C1 segment of cervical spinal cord (tissue), 14 donors: ENCODE results near the gene PRKAA1.
"Not testable (repeated sequence)": the region's sequence is repeated elsewhere in the genome, so short reads cannot be mapped to it uniquely, and the experiment has no call there.

Experiments
- DNase-seq, 14 donors: peaks; one replicate each; lab custom pipeline; 2025; lab: John Stamatoyannopoulos, UW

PRKAA1 gene

DNA sequence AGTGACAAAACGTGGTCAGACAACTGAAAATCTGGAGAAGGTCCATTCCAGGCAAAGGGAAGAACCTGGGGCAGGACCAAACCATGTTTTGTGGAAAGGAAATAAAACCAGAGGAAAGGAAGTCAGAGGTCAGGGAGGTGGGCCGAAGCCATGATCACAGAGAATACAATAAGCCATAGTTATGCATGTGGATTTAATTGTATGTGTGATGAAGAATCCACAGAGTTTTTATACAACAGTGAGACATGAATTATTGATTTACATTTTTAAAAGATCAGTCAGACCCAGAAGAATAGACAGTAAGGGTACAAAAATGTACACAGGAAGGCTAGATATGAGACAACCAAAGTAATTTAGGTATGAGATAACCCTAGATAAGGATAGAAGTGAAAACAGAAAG is 63.2 kb downstream of the PRKAA1 start:
- no peak for DNase-seq

DNA sequence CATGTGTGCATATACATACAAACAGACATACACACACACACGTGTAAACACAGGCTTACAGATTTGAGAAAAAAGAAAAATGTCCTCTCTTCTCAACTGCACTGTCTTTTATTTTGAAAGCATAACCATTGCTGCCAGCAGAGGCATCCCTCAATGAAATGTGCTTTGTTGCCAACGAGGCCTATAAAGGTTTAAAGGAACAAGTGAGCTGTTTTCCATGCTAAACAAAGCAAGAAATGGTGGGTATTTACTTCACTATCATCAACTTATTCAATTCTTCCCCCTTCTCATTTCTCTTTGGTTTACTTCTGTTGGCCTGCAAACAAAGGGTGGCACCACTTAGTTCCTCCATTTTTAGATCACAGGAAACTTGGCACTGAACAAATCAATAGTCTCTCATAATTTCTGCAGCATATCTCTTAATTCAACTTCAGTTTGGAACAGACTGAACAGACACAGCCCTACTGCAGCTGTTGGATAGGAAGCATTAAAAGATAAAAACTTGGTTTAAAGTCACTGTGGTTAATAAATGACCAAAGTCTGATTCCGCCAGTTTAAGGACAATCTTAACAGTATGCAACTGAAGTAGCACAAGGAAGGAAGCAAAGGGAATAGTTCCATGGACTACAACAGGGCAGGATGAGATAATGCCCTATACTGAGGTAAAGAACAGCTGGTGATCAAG is 64.2 kb downstream of the PRKAA1 start:
- DNase-seq = no peak

DNA sequence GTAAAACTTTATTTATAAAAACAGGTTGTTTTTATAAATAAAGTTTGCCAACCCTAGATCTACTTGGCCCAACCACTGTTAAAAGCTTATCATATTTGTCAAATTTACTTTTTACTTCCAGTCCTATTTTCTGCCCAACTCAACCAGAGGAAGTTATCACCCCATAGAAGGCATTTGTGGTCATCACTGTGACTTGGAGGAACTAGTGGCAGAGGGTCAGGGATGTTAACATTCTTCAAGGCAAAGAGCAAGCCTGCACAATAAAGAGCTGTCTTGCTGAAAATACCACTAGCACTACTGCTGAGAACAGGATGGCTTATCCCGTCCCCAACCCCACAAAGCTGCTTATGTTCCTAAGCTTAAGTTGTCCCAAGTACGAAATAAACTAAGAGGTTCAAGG is 64.7 kb downstream of the PRKAA1 start:
- DNase-seq = no peak

DNA sequence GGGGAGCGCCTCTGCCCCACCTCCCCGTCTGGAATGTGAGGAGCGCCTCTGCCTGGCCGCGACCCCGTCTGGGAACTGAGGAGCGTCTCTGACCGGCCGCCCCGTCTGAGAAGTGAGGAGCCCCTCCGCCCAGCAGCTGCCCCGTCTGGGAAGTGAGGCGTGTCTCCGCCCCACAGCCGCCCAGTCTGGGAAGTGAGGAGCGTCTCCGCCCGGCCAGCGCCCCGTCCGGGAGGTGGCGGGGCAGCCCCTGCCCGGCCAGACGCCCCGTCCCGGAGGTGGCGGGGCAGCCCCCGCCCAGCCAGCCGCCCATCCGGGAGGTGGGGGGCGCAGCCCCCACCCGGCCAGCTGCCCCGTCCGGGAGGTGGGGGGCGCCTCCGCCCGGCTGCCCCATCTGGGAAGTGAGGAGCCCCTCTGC is 75.7 kb downstream of the PRKAA1 start:
- DNase-seq = not testable (repeated sequence)

- no peak for DNase-seq
Observed at GRCh38 chr5:40720069-40720468, 78.1 kb downstream of the PRKAA1 start.

DNA sequence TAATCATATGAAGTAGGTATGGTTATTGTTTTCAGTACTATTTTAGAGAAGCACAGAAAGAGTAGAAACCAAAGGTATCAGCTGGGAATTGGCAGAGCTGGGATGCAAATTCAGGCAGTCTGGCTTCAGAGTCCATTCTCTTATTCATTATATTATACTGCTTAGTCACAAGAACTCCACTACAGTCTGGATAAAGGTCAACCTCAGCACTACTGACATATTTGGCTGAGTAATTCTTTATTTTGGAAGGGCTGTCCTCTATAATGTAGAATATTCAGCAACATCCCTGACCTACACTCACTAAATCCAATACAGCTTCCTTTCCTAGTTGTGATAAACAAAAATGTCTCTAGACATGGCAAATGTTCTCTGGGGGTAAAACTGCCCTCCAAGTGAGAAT is 80.9 kb downstream of the PRKAA1 start:
- DNase-seq = no peak

DNA sequence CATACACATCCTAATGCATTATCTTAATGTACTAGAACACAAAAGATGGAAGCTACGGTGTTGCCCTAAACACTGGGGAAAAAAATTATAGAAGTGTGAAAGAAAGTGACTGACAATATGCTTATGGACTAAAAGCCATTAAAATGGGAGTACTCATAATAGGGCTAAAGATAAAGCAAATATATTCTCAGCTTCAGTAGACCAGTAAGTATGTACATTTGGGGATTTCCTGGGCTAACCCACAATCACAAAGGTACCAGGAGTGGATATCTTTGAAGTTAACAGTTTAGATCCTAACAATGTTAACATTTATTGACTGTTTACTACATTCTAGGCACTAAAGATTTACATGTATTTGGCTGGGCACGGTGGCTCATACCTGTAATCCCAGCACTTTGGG is 81.6 kb downstream of the PRKAA1 start:
- DNase-seq = no peak

DNA sequence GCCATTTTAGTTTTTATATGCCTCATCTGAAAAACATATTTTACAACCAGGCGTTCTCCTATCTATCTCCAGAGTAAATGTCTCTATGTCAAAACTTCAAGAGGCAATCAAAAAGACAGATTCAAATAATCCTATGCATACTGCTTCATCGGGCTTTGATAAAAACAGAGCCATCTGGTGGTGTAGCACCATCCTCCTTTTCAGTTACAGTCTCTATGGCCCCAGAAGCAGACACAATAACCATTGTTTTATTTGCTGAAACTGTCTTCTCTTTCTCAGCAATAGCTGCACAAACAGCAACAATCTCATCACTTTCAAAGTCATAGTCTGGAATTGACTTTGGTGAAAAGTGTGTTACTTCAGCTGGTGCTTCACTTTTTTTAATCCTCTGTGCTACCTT is 82.2 kb downstream of the PRKAA1 start:
- DNase-seq = peak in 2 of 14 donors; percentile 7

DNA sequence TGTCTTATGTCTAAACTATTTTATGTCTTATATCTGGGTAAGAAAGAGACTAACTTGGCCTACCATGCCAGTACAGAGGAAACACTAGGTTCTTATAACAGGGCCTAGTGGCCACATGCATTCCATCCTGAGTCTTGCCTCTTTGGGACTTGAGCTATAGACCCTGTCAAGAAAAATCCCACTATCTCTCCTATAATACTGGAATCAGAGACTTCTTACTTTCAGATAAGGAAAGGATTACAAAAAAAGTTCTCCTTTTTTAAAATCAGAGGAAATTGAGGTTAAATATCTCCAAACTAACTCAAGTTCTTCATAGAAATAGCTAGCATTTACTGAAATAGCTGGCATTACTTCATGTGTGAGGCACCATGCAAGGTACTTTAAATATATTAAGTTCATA is 84.2 kb downstream of the PRKAA1 start:
- DNase-seq = no peak

DNA sequence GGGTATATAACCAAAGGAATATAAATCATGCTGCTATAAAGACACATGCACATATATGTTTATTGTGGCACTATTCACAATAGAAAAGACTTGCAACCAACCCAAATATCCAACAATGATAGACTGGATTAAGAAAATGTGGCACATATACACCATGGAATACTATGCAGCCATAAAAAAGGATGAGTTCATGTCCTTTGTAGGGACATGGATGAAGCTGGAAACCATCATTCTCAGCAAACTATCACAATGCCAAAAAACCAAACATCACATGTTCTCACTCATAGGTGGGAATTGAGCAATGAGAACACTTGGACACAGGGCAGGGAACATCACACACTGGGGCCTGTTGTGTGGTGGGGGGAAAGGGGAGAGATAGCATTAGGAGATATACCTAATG is 87.6 kb downstream of the PRKAA1 start:
- not testable (repeated sequence) for DNase-seq
